ENCODE measurements around the gene ITPR1. TPM values are rescaled to one million over a fixed set of nuclear protein-coding genes. Genes with fewer than 3 reads are reported as not detected.

The ITPR1 gene
- total RNA-seq, 1 donor from 2014 or later, result 11.2 TPM

GRCh38 chr3:4894891-4895530, 401.9 kb downstream of the ITPR1 start:
- no peak for DNase-seq (ENCODE audit: low spot score, unreplicated experiment)
- Mint-ChIP-seq H3K4me1 (ENCODE audit: low read depth) (peaks cover 2% of the 10 kb centered on the region), H3K27ac (no peak overlapping the region), H3K27me3 (peaks cover 26% of the 10 kb centered on the region), H3K9me3 (ENCODE audit: low read depth) (no peaks in the 10 kb centered on the region), H3K36me3 (ENCODE audit: insufficient read depth) (no peaks in the 10 kb centered on the region), H3K4me3 (ENCODE audit: low read depth) (no peak overlapping the region)
- TF ChIP-seq CTCF (IDR thresholded peaks at IDR 0.05; ENCODE audit: unreplicated experiment), result no peak

- Mint-ChIP-seq H3K27ac (no peak overlapping the region), H3K27me3 (peaks cover 26% of the 10 kb centered on the region), H3K9me3 (ENCODE audit: low read depth) (no peaks in the 10 kb centered on the region), H3K36me3 (ENCODE audit: insufficient read depth) (no peaks in the 10 kb centered on the region), H3K4me3 (ENCODE audit: low read depth) (no peak overlapping the region), H3K4me1 (ENCODE audit: low read depth) (peaks cover 2% of the 10 kb centered on the region)
- no peak for TF ChIP-seq CTCF (IDR thresholded peaks at IDR 0.05; ENCODE audit: unreplicated experiment)
- no peak for DNase-seq (ENCODE audit: low spot score, unreplicated experiment)
Measured at GRCh38 chr3:4895838-4896237, 402.7 kb downstream of the ITPR1 start.

Other genes with a start within 250 kb of the ITPR1 start
- 40.6 and 42.4 TPM in 2 replicates for gene SETMAR, start 190.0 kb upstream of the ITPR1 start, total RNA-seq
- 23.3 and 25.0 TPM in 2 replicates for gene SUMF1, start 26.1 kb upstream of the ITPR1 start, total RNA-seq